Urinary bladder (tissue), 4 donors: ENCODE results near the gene IRX3. TPM values are rescaled to one million over a fixed set of nuclear protein-coding genes. Genes with fewer than 3 reads are reported as not detected.

Experiments used
- DNase-seq: peaks from one replicate; pipeline ENCODE4 v3.0.0-alpha.2; 2015; ENCODE audit errors: extremely low spot score
- H3K27ac ChIP-seq: one replicate; pipeline ENCODE4 v1.5.1; 2013; ENCODE audit warnings: low read depth, mild to moderate bottlenecking, moderate library complexity
- H3K36me3 ChIP-seq: one replicate; pipeline ENCODE4 v1.6.1; 2013; ENCODE audit warnings: mild to moderate bottlenecking, moderate library complexity; ENCODE audit not compliant: insufficient read depth
- H3K4me1 ChIP-seq: one replicate; pipeline ENCODE4 v1.6.1; 2013; ENCODE audit warnings: mild to moderate bottlenecking, moderate library complexity; ENCODE audit not compliant: insufficient read depth
- H3K4me3 ChIP-seq: one replicate; pipeline ENCODE4 v1.5.1; 2013; ENCODE audit warnings: low read depth, low read length
- WGBS: extraction: QIAGEN DNeasy Blood & Tissue Kit; methylation state at CpG from one replicate; pipeline ENCODE4 v1.1.7; 2013; 5-methylcytosine and 5-hydroxymethylcytosine counted together
- polyA plus RNA-seq: library from polyadenylated mRNA; stranded (reverse); fragments of 200-250 nt; gene quantifications from one replicate; pipeline ENCODE4 v1.2.3, GENCODE V29; 2013
- total RNA-seq: library from RNA; depleted of rRNA; stranded (reverse); fragments of >200 nt; gene quantifications from one replicate; pipeline ENCODE4 v1.2.3, GENCODE V29; 2014
- donor health status: healthy with polysubstance abuse.
- donor health status: healthy.

IRX3 gene
- total and polyA plus RNA-seq, 2 donors, result 1.2 to 1.3 TPM

DNA sequence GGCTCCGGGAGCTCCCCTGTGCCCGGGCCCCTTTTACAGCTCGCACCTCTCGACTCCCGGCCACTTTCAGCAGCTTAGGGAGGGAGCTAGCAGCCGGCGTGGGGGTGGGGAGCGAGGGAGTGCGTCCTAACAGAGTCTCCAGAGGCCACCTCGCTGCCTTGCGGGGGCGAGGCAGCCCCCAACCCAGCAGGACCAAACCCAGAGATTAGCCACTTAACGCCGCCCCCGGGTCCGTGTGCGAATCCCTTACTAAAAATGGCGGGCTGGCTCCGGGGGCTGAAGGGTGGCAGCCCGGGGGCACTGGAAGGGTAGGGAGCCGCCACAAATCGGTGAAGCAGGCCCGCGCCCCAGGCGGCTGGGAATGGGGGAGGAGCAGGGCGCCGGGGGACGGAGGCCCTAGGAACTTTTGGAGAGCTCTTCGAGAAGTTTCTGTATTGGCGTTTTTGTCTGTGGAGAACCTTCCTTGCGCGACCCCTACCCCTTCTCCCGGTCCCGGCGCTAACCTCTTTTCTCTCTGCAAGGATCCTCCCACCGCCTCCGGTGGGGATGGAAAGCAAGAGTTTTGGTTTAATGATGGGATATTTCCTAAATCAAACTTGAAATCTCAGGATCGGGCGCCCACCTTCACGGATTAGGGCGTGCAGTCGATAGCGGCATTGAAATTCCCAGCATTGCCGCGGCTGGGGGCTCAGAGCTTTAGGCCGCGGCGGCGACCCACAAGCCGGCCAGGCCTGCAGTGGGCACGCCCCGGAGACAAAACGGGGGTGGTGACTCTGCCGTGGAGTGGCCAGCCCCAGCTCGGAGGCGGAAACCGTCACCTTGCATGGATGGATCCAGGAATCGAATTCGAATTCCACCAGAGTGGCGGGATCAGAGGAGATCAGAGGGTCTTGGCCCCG lies 793 bp upstream of the IRX3 start:
- Histone ChIP-seq H3K36me3 (no peaks in the 10 kb centered on the region), H3K4me1 (peaks cover 2% of the 10 kb centered on the region), H3K27ac (no peak overlapping the region), H3K4me3 (peak overlapping the region; percentile 48)
- WGBS, result 3% methylated on average over 61 of the region's 61 CpGs
- no peak for DNase-seq

DNA sequence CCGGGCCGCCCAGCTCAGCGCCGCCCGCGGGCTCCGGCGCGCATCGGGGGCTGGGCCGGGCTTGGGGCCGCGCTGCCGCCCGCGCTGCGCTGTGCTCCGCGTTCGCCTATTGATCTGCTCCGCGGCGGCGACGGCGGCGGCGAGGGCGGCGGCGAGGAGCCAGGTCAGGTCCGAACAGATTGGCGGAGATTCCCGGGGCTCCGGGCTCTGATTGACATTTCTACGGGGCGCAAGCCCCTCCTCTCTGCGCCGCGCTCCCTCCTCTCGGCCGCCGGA lies 559 bp downstream of the IRX3 start:
- no peak for DNase-seq
- Histone ChIP-seq H3K4me3 (peak overlapping the region; percentile 48), H3K4me1 (peaks cover 2% of the 10 kb centered on the region), H3K27ac (no peak overlapping the region), H3K36me3 (no peaks in the 10 kb centered on the region)
- WGBS, result under 1% methylated on average over 41 of the region's 43 CpGs

DNA sequence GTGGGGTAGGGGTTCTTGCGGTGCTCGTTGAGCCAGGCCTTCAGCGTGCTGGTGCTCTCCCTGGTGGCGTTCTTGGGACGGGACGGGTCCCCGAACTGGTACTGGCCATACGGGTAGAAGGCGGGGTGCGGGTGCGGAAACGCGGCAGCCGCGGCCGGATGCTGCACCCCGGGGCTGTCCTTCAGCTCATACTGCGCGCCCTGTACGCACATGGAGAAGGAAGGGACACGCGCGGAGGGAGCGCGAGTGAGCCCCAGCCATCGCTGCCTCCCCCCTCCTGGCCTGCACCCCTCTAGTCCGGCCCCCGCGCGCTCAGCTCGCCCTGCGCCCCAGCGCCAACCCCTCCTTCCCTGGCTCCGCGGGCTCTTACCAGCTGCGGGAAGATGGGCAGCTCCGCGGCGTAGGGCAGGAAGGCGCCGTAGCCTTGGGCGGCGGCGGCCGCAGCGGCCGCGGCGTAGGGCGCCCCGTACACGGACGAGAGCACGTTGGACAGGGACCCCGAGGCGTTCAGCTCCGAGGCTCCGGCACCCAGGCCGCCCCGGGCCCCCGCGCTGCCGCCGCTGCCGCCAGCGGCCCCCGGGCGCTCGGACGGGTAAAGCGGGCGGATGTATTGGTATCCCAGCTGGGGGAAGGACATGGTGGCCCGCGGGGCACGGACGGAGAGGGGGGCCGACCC lies 1.0 kb downstream of the IRX3 start:
- under 1% methylated on average over 77 of the region's 77 CpGs for WGBS
- no peak for DNase-seq
- Histone ChIP-seq H3K4me1 (peaks cover 2% of the 10 kb centered on the region), H3K4me3 (peak overlapping the region; percentile 48), H3K27ac (no peak overlapping the region), H3K36me3 (no peaks in the 10 kb centered on the region)

DNA sequence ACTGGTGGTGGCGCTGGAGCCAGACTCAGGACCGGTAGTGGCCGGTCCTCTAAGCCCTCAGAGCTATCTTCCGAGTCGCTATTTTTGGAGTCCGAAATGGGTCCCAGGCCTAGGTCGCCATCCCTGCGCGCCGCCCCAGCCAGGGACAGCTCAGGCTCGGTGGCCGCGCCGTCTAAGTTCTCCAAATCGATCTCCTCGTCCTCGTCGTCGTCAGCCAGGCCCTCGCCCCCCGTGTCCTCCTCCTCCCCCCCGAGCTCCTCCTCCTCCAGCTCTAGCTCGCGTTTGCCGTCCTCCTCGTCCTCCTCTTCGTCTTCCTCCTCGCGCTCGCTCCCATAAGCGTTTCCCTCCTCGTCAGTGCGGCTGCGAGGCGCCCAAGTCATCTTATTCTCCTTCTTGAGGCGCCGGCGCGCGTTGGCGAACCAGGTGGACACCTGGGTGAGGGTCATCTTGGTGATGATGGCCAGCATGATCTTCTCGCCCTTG lies 1.6 kb downstream of the IRX3 start:
- Histone ChIP-seq H3K27ac (no peak overlapping the region), H3K4me3 (peak overlapping the region; percentile 16), H3K36me3 (no peaks in the 10 kb centered on the region), H3K4me1 (no peaks in the 10 kb centered on the region)
- WGBS, result 3% methylated on average over 42 of the region's 42 CpGs
- DNase-seq, result no peak

DNA sequence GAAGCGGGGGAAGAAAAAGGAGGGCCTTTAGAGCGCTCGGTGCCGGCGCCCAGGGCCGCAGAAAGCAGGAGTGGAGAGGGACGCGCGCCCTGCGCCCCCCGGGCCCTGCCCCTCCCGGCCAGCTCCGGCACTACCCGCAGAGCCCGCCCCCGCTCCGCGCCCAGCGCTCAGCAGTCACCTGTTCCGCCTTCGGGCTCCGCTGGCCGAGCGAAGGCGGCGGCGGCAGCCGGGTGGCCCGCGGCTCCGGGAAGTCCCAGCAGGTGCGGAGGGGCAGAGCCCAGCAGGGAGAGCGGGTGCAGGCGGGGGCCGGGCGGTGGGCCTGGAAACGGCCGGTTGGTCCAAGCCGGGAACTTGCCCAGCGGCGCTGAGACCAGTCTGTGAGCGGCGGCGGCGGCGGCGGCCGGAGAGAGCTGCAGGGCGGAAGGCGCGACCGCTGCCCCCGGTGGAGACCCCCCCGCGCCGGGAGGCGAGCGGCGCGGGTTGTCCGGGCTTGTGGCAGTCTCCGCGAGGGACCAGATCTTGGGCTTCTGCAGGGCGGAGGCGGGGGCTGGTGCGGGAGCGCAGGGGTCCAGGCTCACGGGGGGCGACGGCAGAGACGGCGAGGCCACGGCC lies 2.2 kb downstream of the IRX3 start:
- 1% methylated on average over 73 of the region's 73 CpGs for WGBS
- H3K27ac ChIP-seq, result no peak overlapping the region
- H3K36me3 ChIP-seq, result no peaks in the 10 kb centered on the region
- H3K4me1 ChIP-seq, result no peaks in the 10 kb centered on the region
- no peak for DNase-seq
- H3K4me3 ChIP-seq, result peak overlapping the region; percentile 16

DNA sequence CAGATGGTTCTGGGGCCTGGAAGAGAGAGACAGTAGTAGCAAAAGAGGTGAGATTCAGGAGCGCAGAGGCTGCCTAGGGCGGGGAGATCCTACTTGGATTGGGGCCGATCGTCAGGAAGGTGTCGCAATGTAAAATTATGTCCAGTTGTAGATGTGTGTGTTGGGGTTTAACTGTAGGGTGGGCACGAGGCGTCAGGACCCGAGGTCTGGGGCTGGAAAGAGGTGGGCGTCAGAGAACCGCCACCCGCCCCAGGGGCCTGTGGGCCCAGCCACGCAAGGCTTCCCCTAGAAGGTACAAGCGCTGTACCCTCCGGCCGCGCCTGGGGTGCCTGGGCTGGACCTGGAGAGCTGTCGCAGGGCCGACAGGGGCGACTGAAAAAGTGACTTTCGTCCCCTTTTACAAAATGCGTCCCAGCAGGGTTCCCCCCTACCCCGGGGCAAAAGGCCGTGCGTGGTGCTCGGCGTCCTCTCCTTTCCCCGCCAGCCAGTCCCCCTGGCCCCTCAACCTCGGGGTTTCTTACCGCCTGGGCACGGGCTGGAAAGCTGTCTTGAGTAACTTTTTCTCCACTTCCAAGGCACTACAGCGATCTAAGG lies 2.8 kb downstream of the IRX3 start:
- no peak for DNase-seq
- Histone ChIP-seq H3K27ac (no peak overlapping the region), H3K36me3 (no peaks in the 10 kb centered on the region), H3K4me3 (peak overlapping the region; percentile 4), H3K4me1 (no peaks in the 10 kb centered on the region)
- WGBS, result 15% methylated on average over 31 of the region's 31 CpGs

DNA sequence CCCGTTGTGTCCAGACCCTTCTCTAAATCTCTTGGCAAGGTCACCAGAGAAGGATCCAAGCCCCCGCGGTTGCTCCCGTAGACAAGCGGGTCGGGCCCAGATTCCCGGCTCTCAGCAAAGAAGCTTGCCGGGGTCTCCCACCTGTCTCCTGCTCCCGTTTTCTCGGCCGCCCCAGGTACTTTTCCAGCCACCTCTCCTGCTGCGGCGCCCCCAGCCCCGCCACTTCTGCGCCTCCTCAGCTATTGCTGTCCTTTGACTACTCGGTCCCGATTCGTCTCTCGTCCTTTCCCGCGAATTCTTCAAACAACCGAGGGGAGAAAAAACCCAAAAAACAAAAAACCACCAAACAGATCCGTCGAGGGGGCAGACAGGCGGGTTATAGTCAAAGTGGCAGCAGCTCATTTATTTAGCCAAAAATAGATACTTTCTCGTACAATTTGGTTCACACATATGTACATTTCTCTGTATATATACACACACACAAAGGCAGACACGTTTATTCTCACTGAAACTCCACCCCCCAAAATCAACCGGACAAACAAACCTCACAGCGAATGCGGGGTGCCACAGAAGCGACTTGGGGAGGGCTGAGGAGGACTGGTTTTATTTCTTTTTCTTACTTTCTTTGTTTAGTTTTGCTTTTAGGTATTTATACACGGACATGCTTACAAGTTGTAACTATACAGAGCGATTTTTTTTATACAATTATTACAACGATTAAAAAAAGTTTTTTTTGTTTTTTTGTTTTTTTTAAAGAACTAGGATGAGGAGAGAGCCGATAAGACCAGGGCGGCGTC lies 3.5 kb downstream of the IRX3 start:
- DNase-seq, result no peak
- WGBS, result 14% methylated on average over 37 of the region's 37 CpGs
- Histone ChIP-seq H3K27ac (no peak overlapping the region), H3K4me3 (no peak overlapping the region), H3K36me3 (no peaks in the 10 kb centered on the region), H3K4me1 (no peaks in the 10 kb centered on the region)

DNA sequence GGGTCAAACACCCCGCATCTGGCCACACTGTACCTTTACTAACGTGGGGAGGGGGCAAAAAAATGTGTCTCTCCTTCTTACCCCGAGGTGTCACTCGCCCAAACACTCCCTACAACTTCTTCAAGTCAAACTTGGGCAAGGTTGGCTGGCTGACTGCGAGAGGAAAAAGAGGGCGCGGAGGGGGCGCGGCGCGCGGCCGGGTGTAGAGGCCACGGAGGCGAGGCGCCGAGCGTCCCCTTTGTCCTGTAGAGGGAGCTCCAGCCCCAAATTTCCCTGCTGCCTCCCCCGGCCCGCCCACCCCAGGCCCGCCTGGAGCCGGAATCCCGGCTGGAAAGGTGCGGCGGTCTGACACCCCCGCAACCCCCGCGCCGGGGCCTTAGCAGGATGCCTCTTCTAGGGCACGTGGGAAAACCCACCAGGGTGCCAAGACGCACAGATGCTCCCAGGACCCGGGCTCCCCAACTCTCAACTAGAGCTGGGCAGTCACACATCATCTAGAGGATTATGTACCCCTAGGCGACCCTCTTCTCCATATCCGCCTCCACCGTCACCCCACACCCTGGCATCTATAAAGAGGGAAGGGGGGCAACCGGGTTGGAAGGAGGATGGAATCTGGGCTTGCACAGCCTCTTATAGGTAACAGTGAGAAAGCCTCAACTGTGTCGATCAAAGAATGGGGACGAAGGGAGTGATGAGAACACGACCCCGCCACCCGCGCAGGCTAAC lies 4.2 kb downstream of the IRX3 start:
- H3K27ac ChIP-seq, result no peak overlapping the region
- no peak overlapping the region for H3K4me3 ChIP-seq
- no peaks in the 10 kb centered on the region for H3K4me1 ChIP-seq
- no peaks in the 10 kb centered on the region for H3K36me3 ChIP-seq
- 6% methylated on average over 42 of the region's 42 CpGs for WGBS
- no peak for DNase-seq

DNA sequence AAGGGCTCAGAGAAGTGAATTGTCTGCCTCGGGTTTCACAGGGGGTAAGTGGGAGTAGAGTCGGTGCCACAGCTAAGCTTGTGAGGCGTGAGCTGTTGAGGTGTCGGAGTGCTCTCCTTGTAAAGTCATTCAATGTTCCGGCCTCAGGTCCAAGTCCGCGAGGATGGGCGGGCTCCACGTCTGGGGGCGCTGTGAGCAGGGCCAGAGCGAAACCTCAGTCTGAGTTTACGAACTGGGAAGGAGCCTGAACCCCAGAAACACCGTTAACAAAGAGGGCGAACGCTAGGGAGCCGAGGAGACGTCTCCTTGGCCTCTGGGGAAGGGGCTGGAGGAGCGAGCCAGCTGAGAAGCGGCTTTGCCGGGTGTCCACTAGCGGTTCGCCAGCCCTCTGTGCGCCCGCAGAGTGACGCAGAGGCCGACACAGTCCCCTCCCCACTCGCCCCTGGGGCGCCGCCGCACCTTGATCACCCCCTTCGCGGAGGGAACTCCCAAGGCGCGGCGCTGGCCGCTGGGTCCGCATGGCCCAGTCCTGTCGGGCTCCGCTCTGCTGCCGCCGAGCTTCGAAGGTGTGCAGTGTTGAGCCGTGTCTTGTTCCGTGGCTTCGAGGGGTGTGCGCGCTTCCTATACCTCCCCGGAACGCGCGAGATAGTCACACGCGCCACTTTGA lies 4.9 kb downstream of the IRX3 start:
- DNase-seq, result no peak
- Histone ChIP-seq H3K4me1 (no peaks in the 10 kb centered on the region), H3K27ac (no peak overlapping the region), H3K4me3 (no peak overlapping the region), H3K36me3 (no peaks in the 10 kb centered on the region)
- 18% methylated on average over 53 of the region's 53 CpGs for whole genome bisulfite sequencing

DNA sequence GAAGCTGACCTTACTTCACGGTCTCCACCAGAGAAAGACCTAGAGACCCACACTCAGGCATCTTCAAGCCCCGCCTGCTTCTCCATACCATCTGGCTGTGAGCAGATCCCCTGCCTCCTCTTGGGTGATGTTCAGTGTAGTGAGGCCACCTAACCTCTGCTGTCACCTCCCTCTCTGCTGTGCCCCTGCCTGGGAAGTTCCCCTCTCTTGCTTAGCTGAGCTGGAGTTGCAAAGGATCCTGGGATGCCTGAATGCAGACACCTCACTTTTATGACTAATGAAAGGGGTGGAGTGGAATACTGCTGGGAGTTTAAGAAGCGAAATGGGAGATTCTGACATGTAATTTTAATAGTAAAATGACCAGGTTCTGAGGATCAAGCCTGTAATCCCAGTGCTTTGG lies 5.8 kb downstream of the IRX3 start:
- no peak for DNase-seq
- no peaks in the 10 kb centered on the region for H3K4me1 ChIP-seq
- no peak overlapping the region for H3K27ac ChIP-seq
- WGBS, result 80% methylated on average over 3 of the region's 3 CpGs
- H3K4me3 ChIP-seq, result no peak overlapping the region
- H3K36me3 ChIP-seq, result no peaks in the 10 kb centered on the region

DNA sequence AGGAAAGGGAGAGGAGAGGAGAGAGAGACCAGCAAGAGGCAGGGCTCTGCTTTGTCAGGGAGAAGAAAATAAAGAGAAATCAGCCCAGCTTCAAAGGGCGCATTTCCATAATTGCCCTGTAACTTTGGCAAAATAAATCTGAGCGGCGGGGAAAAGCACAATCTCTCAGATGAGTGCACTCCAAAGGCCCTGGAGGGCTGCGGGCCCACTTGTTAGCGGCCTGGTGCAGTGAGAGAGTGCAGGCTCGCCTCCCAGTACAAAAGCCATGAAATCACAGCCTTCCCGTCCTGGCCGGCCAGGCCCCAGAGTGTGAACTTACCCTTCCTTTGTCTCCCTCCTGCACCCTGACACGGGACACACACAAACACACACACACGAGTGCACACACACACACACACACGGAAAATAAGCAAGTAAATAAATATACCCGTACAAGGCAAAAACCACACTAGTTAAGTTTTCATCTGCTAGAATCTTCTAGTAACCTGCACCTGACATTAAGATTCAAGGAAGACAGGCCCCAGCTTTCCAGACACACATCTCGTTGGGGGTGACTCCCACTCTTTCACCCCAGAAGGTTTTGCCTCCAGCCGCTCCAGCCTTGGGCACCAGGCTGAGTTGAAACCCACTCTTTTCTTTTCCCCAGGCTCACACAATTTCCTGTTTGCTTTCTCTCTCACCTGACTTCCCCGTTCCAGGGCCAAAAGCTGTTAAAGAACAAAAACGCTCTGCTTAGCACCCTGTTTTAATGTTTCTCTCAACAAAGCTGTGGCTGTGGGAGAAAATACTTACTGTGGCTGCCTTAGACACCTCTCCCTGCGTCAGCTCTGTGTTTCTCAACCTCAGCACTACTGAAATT lies 8.5 kb downstream of the IRX3 start:
- WGBS, result 73% methylated on average over 17 of the region's 17 CpGs
- no peak overlapping the region for H3K27ac ChIP-seq
- no peaks in the 10 kb centered on the region for H3K36me3 ChIP-seq
- H3K4me3 ChIP-seq, result no peak overlapping the region
- no peaks in the 10 kb centered on the region for H3K4me1 ChIP-seq
- no peak for DNase-seq
